ENCODE measurements around the gene POLR1G. TPM values are rescaled to one million over a fixed set of nuclear protein-coding genes. Genes with fewer than 3 reads are reported as not detected.

POLR1G gene
- polyA plus RNA-seq, 2 of the 4 experiments (the other 2 are of a cell fraction): 15.1 to 31.2 TPM

- FAIRE-seq: no peak
- TF ChIP-seq EP300 (IDR thresholded peaks at IDR 0.05) (no peak), HOXB13 (CRISPR knock-in tag; IDR thresholded peaks at IDR 0.05; ENCODE audit: low read depth) (0 out of 2 replicates have a peak, but pooled peaks have one; percentile 19), HDAC2 (IDR thresholded peaks at IDR 0.05) (no peak), ESRRA (IDR thresholded peaks at IDR 0.05; ENCODE audit: borderline replicate concordance, low read length) (no peak), HOXA7 (CRISPR knock-in tag; IDR thresholded peaks at IDR 0.05) (0 out of 2 replicates have a peak, but pooled peaks have one; percentile 46), HEYL (CRISPR knock-in tag; IDR thresholded peaks at IDR 0.05) (no peak), HOXB5 (CRISPR knock-in tag; IDR thresholded peaks at IDR 0.05) (0 out of 2 replicates have a peak, but pooled peaks have one; percentile 18), RAD21 (conservative IDR thresholded peaks at IDR 0.05 in 1 of 2, IDR thresholded peaks at IDR 0.05 in 1 of 2) (no peak), SMC3 (IDR thresholded peaks at IDR 0.05) (no peak), FOXS1 (CRISPR knock-in tag; IDR thresholded peaks at IDR 0.05) (no peak)
- H3K27ac ChIP-seq: peak overlapping the region; percentile 86 to 90
- H3K4me2 ChIP-seq: peak overlapping the region; percentile 99
- no peaks in the 10 kb centered on the region for H3K9me3 ChIP-seq
- peak in 1 of 2 experiments; percentile 93 for DNase-seq (ENCODE audit: low read depth in 1 of 2, low spot score in 1 of 2)
- ChIA-PET CTCF (interaction anchor here (0.6 to 27.6 kb wide), 4 partner anchors 15 to 50 kb away, joined by 3 to 1883 read pairs (median 310); partner anchors contain the start of genes ERCC1, FOSB, PPM1N and RTN2), POLR2A (interaction anchor here (4.6 kb wide), 1 partner anchor 25 kb away, joined by 40 read pairs; the partner anchor contains the start of gene FOSB)
- peaks cover 31% of the 10 kb centered on the region for H3K4me1 ChIP-seq
- 7% methylated on average over 15 of the region's 15 CpGs for WGBS (ENCODE audit: missing lambda C conversion rate)
- peak overlapping the region; percentile 49 for H3K4me3 ChIP-seq
- ATAC-seq: peak; percentile 10 to 16
Observed at GRCh38 chr19:45442778-45443461, 36.5 kb downstream of the POLR1G start.

- WGBS (ENCODE audit: missing lambda C conversion rate): 2% methylated on average over 41 of the region's 49 CpGs
- H3K4me3 ChIP-seq: peak overlapping the region; percentile 49
- TF ChIP-seq JUNB (IDR thresholded peaks at IDR 0.05): no peak
- no peak; the same call in 1 of the 2 replicates for TF ChIP-seq MAZ (IDR thresholded peaks at IDR 0.05; ENCODE audit: borderline replicate concordance, low read depth, low read length)
- TF ChIP-seq BCL3 (IDR thresholded peaks at IDR 0.05): no peak
- TF ChIP-seq CTCF (IDR thresholded peaks at IDR 0.05): no peak
- TF ChIP-seq TFCP2L1 (CRISPR knock-in tag; IDR thresholded peaks at IDR 0.05): peak; percentile 64; the same call in 1 of the 2 replicates
- no peak for TF ChIP-seq USF2 (IDR thresholded peaks at IDR 0.05)
- TF ChIP-seq HOXA7 (CRISPR knock-in tag; IDR thresholded peaks at IDR 0.05): peak; percentile 80; the same call in 1 of the 2 replicates
- TF ChIP-seq FOSL2 (IDR thresholded peaks at IDR 0.05): no peak
- TF ChIP-seq FOSL2 (CRISPR knock-in tag; IDR thresholded peaks at IDR 0.05): peak; percentile 79
- no peak for TF ChIP-seq CHD2 (IDR thresholded peaks at IDR 0.05; ENCODE audit: low read length, partially characterized antibody)
- peak; percentile 21; the same call in 1 of the 2 replicates for TF ChIP-seq TP53 (CRISPR knock-in tag; IDR thresholded peaks at IDR 0.05)
- no peak; the same call in 1 of the 2 replicates for TF ChIP-seq ATOH8 (CRISPR knock-in tag; IDR thresholded peaks at IDR 0.05; ENCODE audit: low read depth)
- TF ChIP-seq FOXS1 (CRISPR knock-in tag; IDR thresholded peaks at IDR 0.05): peak; percentile 72; the same call in 1 of the 2 replicates
- TF ChIP-seq E2F6 (IDR thresholded peaks at IDR 0.05; ENCODE audit: borderline replicate concordance, low read depth): no peak
- TF ChIP-seq ZFP36 (IDR thresholded peaks at IDR 0.05; ENCODE audit: borderline replicate concordance, partially characterized antibody): no peak
- no peak for TF ChIP-seq RAD21 (conservative IDR thresholded peaks at IDR 0.05 in 1 of 2, IDR thresholded peaks at IDR 0.05 in 1 of 2)
- TF ChIP-seq HES2 (IDR thresholded peaks at IDR 0.05): no peak
- TF ChIP-seq NFE2L2 (conservative IDR thresholded peaks at IDR 0.05; ENCODE audit: low read length): no peak
- TF ChIP-seq HOXB5 (CRISPR knock-in tag; IDR thresholded peaks at IDR 0.05): no peak
- TF ChIP-seq SMC3 (IDR thresholded peaks at IDR 0.05): 0 out of 3 replicates have a peak, but pooled peaks have one; percentile 5
- peak; percentile 20; the same call in 1 of the 2 replicates for TF ChIP-seq RARB (CRISPR knock-in tag; IDR thresholded peaks at IDR 0.05)
- no peak for TF ChIP-seq ZNF302 (CRISPR knock-in tag; IDR thresholded peaks at IDR 0.05)
- no peak for TF ChIP-seq RCOR1 (IDR thresholded peaks at IDR 0.05; ENCODE audit: low read depth, low read length)
Observed at GRCh38 chr19:45443462-45444317, 37.2 kb downstream of the POLR1G start.

More at GRCh38 chr19:45443462-45444317, 37.2 kb downstream of the POLR1G start:
- ChIA-PET CTCF (interaction anchor here (0.6 to 27.6 kb wide), 3 partner anchors 20 to 49 kb away, joined by 3 to 1883 read pairs (median 418); partner anchors contain the start of genes ERCC1, FOSB, PPM1N and RTN2), POLR2A (no interaction called here)
- ATAC-seq (peak; percentile 67 to 70), FAIRE-seq (no peak), DNase-seq (ENCODE audit: low read depth in 1 of 2, low spot score in 1 of 2) (peak; percentile 98)
- Histone ChIP-seq H3K4me2 (peak overlapping the region; percentile 99), H3K9me3 (no peaks in the 10 kb centered on the region), H3K4me1 (peaks cover 35% of the 10 kb centered on the region), H3K27ac (peak overlapping the region; percentile 86 to 90)

Measured in A549 (cell line).